HepG2 (cell line): ENCODE data around the gene CSNK1D. TPM values are rescaled to one million over a fixed set of nuclear protein-coding genes. Genes with fewer than 3 reads are reported as not detected.

Experiments used
- ATM ChIP-seq: fragments of 450-650 bp; IDR thresholded peaks from 2 replicates; pipeline ENCODE4 v1.7.1; 2017; ENCODE audit warnings: mild to moderate bottlenecking, borderline replicate concordance
- BORCS8-MEF2B ChIP-seq: sonication (generic); formaldehyde crosslinking; IDR thresholded peaks from 2 replicates; pipeline ENCODE4 v1.8.0; 2022; ENCODE audit warnings: mild to moderate bottlenecking, missing genetic modification reagents
- CEBPB ChIP-seq: IDR thresholded peaks from 2 replicates; pipeline ENCODE4 v1.6.1; 2011; ENCODE audit warnings: low read depth, low read length, improper control_type of control experiment, borderline replicate concordance
- EHMT2 ChIP-seq: fragments of 200-600 bp; sonication (generic); IDR thresholded peaks from 2 replicates; pipeline ENCODE4 v1.7.0; 2017; ENCODE audit warnings: antibody characterized with exemption, low read depth, low read length, borderline replicate concordance
- ERF ChIP-seq: IDR thresholded peaks from 2 replicates; pipeline ENCODE4 v1.6.1; 2018; ENCODE audit warnings: missing biosample characterization, missing genetic modification reagents
- FOXA3 ChIP-seq: IDR thresholded peaks from 2 replicates; pipeline ENCODE4 v1.6.1; 2016; ENCODE audit warnings: missing genetic modification reagents, missing compliant biosample characterization
- KMT2A ChIP-seq: sonication (generic); formaldehyde crosslinking; IDR thresholded peaks from 2 replicates; pipeline ENCODE4 v1.4.0; 2020; ENCODE audit warnings: missing genetic modification reagents
- MXI1 ChIP-seq: IDR thresholded peaks from 3 replicates; pipeline ENCODE4 v1.6.1; 2012; ENCODE audit warnings: low read depth, low read length, inconsistent platforms, borderline replicate concordance
- NFE2 ChIP-seq: sonication (generic); formaldehyde crosslinking; IDR thresholded peaks from 2 replicates; pipeline ENCODE4 v1.4.0; 2020; ENCODE audit warnings: missing genetic modification reagents
- PHF20 ChIP-seq: sonication (generic); formaldehyde crosslinking; IDR thresholded peaks from 2 replicates; pipeline ENCODE4 v1.5.0; 2020; ENCODE audit warnings: mild to moderate bottlenecking, missing genetic modification reagents
- POLR2A ChIP-seq, 2 experiments: IDR thresholded peaks; 2 replicates each; pipeline ENCODE4 v1.6.1; 2011; ENCODE audit warnings: low read depth in 2 of 2, low read length in 2 of 2, mild to moderate bottlenecking in 1 of 2, moderate library complexity in 1 of 2; ENCODE audit not compliant: insufficient read depth in 1 of 2
- POLR2G ChIP-seq: fragments of 200-400 bp; formaldehyde crosslinking; IDR thresholded peaks from 2 replicates; pipeline ENCODE4 v1.6.1; 2018; ENCODE audit warnings: mild to moderate bottlenecking, low read depth, low read length, moderate library complexity
- RARA ChIP-seq: IDR thresholded peaks from 2 replicates; pipeline ENCODE4 v1.6.1; 2016; ENCODE audit warnings: missing genetic modification reagents, missing compliant biosample characterization
- SMAD9 ChIP-seq: sonication (generic); formaldehyde crosslinking; IDR thresholded peaks from 2 replicates; pipeline ENCODE4 v1.5.1; 2020; ENCODE audit warnings: mild to moderate bottlenecking, missing genetic modification reagents
- SOX13 ChIP-seq, 3 experiments: fragments of 450-650 bp in 1 of 3; sonication (generic) in 1 of 3; formaldehyde crosslinking in 1 of 3; IDR thresholded peaks in 2 of 3; conservative IDR thresholded peaks in 1 of 3; 2 replicates each; pipeline versions ENCODE4 v1.5.0 to v1.6.1; 2016 to 2020; ENCODE audit warnings: antibody characterized with exemption in 1 of 3, mild to moderate bottlenecking in 1 of 3, missing compliant biosample characterization in 1 of 3, missing genetic modification reagents in 1 of 3, moderate library complexity in 1 of 3
- TOE1 ChIP-seq: sonication (generic); formaldehyde crosslinking; IDR thresholded peaks from 2 replicates; pipeline ENCODE4 v1.4.0; 2020; ENCODE audit warnings: mild to moderate bottlenecking, missing genetic modification reagents
- USF2 ChIP-seq, 2 experiments: sonication (generic) in 1 of 2; formaldehyde crosslinking in 1 of 2; IDR thresholded peaks; 2 replicates each; pipeline versions ENCODE4 v1.5.1 to v1.6.1; 2011 to 2020; ENCODE audit warnings: borderline replicate concordance in 1 of 2, low read depth in 1 of 2, low read length in 1 of 2, mild to moderate bottlenecking in 1 of 2, missing genetic modification reagents in 1 of 2, moderate library complexity in 1 of 2
- ZFP41 ChIP-seq: sonication (generic); formaldehyde crosslinking; IDR thresholded peaks from 2 replicates; pipeline ENCODE4 v1.4.0; 2020; ENCODE audit warnings: mild to moderate bottlenecking, missing genetic modification reagents, borderline replicate concordance
- ZNF121 ChIP-seq: sonication (generic); formaldehyde crosslinking; IDR thresholded peaks from 2 replicates; pipeline ENCODE4 v1.5.0; 2020; ENCODE audit warnings: mild to moderate bottlenecking, missing genetic modification reagents
- ZNF138 ChIP-seq: sonication (generic); formaldehyde crosslinking; IDR thresholded peaks from 2 replicates; pipeline ENCODE4 v1.5.0; 2020; ENCODE audit warnings: mild to moderate bottlenecking, low read depth, missing genetic modification reagents
- ZNF292 ChIP-seq: sonication (generic); formaldehyde crosslinking; IDR thresholded peaks from 2 replicates; pipeline ENCODE4 v1.8.1; 2022; ENCODE audit warnings: mild to moderate bottlenecking, low read depth, missing genetic modification reagents, borderline replicate concordance
- ZNF335 ChIP-seq: sonication (generic); formaldehyde crosslinking; IDR thresholded peaks from 2 replicates; pipeline ENCODE4 v1.4.0; 2020; ENCODE audit warnings: missing genetic modification reagents
- ZNF350 ChIP-seq: sonication (generic); formaldehyde crosslinking; IDR thresholded peaks from 2 replicates; pipeline ENCODE4 v1.4.0; 2020; ENCODE audit warnings: mild to moderate bottlenecking, low read depth, missing genetic modification reagents, borderline replicate concordance
- ZNF446 ChIP-seq: sonication (generic); formaldehyde crosslinking; IDR thresholded peaks from 2 replicates; pipeline ENCODE4 v1.5.0; 2020; ENCODE audit warnings: mild to moderate bottlenecking, missing genetic modification reagents
- ZNF460 ChIP-seq: sonication (generic); formaldehyde crosslinking; IDR thresholded peaks from 2 replicates; pipeline ENCODE4 v1.5.1; 2020; ENCODE audit warnings: missing genetic modification reagents, mild to moderate bottlenecking, borderline replicate concordance
- ZNF501 ChIP-seq: sonication (generic); formaldehyde crosslinking; IDR thresholded peaks from 2 replicates; pipeline ENCODE4 v1.5.1; 2020; ENCODE audit warnings: mild to moderate bottlenecking, moderate library complexity, missing genetic modification reagents
- ZNF616 ChIP-seq: sonication (generic); formaldehyde crosslinking; IDR thresholded peaks from 2 replicates; pipeline ENCODE4 v1.5.0; 2020; ENCODE audit warnings: low read depth, mild to moderate bottlenecking, missing genetic modification reagents
- ZNF720 ChIP-seq: sonication (generic); formaldehyde crosslinking; IDR thresholded peaks from 2 replicates; pipeline ENCODE4 v1.4.0; 2020; ENCODE audit warnings: missing genetic modification reagents
- ZNF792 ChIP-seq: IDR thresholded peaks from 2 replicates; pipeline ENCODE4 v1.6.1; 2016
- ZSCAN29 ChIP-seq: sonication (generic); formaldehyde crosslinking; conservative IDR thresholded peaks from 2 replicates; pipeline ENCODE4 v1.4.0; 2020; ENCODE audit warnings: mild to moderate bottlenecking, missing genetic modification reagents
- polyA plus RNA-seq, 8 experiments: library from polyadenylated mRNA; depleted of rRNA in 3 of 8; stranded (reverse) in 7 of 8; unstranded in 1 of 8; fragments of >200 nt; fragmentation: Illumina TruSeq in 4 of 8; extraction: Trizol in 4 of 8; gene quantifications; 2 replicates each; pipeline versions ENCODE4 v1.2.1 to v1.2.3, GENCODE V29; 2011 to 2016; ENCODE audit warnings: low read depth in 4 of 8, missing spikeins in 1 of 8, mixed read lengths in 1 of 8; ENCODE audit not compliant: insufficient read depth in 1 of 8
- total RNA-seq, 5 experiments: library from RNA; depleted of rRNA; stranded (reverse); fragments of >200 nt; fragmentation: Illumina TruSeq; extraction: Trizol; gene quantifications; 2 replicates each; pipeline ENCODE4 v1.2.3, GENCODE V29; 2016; ENCODE audit warnings: low read depth in 1 of 5

Gene CSNK1D
- total and polyA plus RNA-seq, 2 of the 13 experiments (the other 11 are each of a cell fraction or from before 2014, with no cell fraction given), result 31.5 to 128 TPM

- TF ChIP-seq NFE2, result peak; percentile 71; the same call in 1 of the 2 replicates
- TF ChIP-seq ZNF335, result 0 out of 2 replicates have a peak, but pooled peaks have one; percentile 50
- TF ChIP-seq POLR2A (IDR thresholded peaks at IDR 0.05; ENCODE audit: insufficient read depth in 1 of 2, low read depth in 2 of 2, low read length in 2 of 2), result peak in 1 of 2 experiments; percentile 32; a peak in 1 of 4 replicates
- no peak for TF ChIP-seq USF2 (IDR thresholded peaks at IDR 0.05; ENCODE audit: low read depth, low read length)
- TF ChIP-seq USF2 (CRISPR knock-in tag; IDR thresholded peaks at IDR 0.05; ENCODE audit: borderline replicate concordance), result no peak
- TF ChIP-seq ZNF121 (CRISPR knock-in tag), result peak; percentile 54; the same call in 1 of the 2 replicates
- TF ChIP-seq TOE1 (CRISPR knock-in tag), result no peak
- TF ChIP-seq MXI1, result peak; percentile 43; the same call in 1 of the 3 replicates
- TF ChIP-seq EHMT2, result no peak
- no peak for TF ChIP-seq PHF20
- TF ChIP-seq KMT2A (CRISPR knock-in tag), result 0 out of 2 replicates have a peak, but pooled peaks have one; percentile 28
- peak; percentile 63 for TF ChIP-seq POLR2G
- TF ChIP-seq ZNF720, result no peak
- 0 out of 2 replicates have a peak, but pooled peaks have one; percentile 48 for TF ChIP-seq SMAD9 (CRISPR knock-in tag)
- TF ChIP-seq FOXA3 (CRISPR knock-in tag), result 0 out of 2 replicates have a peak, but pooled peaks have one; percentile 22
- 0 out of 2 replicates have a peak, but pooled peaks have one; percentile 15 for TF ChIP-seq CEBPB
- no peak for TF ChIP-seq ZNF138 (CRISPR knock-in tag)
- TF ChIP-seq BORCS8-MEF2B (CRISPR knock-in tag), result no peak
- TF ChIP-seq RARA (CRISPR knock-in tag), result peak; percentile 77
- TF ChIP-seq SOX13 (IDR thresholded peaks at IDR 0.05), result no peak
- 0 out of 4 replicates have a peak, but pooled peaks of 1 of the 2 experiments have one; percentile 16 for TF ChIP-seq SOX13 (CRISPR knock-in tag; conservative IDR thresholded peaks at IDR 0.05 in 1 of 2, IDR thresholded peaks at IDR 0.05 in 1 of 2)
- 0 out of 2 replicates have a peak, but pooled peaks have one; percentile 64 for TF ChIP-seq ZNF350 (CRISPR knock-in tag)
- TF ChIP-seq ZFP41 (CRISPR knock-in tag), result no peak
- TF ChIP-seq ZNF501 (CRISPR knock-in tag), result peak; percentile 47; the same call in 1 of the 2 replicates
- peak; percentile 20; the same call in 1 of the 2 replicates for TF ChIP-seq ZNF792 (CRISPR knock-in tag)
- no peak for TF ChIP-seq ZNF616 (CRISPR knock-in tag)
- no peak for TF ChIP-seq ATM
- peak; percentile 78 for TF ChIP-seq ERF (CRISPR knock-in tag)
- peak; percentile 47; the same call in 1 of the 2 replicates for TF ChIP-seq ZNF292 (CRISPR knock-in tag)
- TF ChIP-seq ZNF446 (CRISPR knock-in tag), result no peak
- no peak for TF ChIP-seq ZSCAN29 (CRISPR knock-in tag)
- no peak for TF ChIP-seq ZNF460
Measured at GRCh38 chr17:82225368-82226029, 48.0 kb downstream of the CSNK1D start (continued).
